ENCODE measurements around the gene FOXA2. TPM values are rescaled to one million over a fixed set of nuclear protein-coding genes. Genes with fewer than 3 reads are reported as not detected.

The FOXA2 gene
- polyA plus RNA-seq, 1 experiment: not detected

DNA sequence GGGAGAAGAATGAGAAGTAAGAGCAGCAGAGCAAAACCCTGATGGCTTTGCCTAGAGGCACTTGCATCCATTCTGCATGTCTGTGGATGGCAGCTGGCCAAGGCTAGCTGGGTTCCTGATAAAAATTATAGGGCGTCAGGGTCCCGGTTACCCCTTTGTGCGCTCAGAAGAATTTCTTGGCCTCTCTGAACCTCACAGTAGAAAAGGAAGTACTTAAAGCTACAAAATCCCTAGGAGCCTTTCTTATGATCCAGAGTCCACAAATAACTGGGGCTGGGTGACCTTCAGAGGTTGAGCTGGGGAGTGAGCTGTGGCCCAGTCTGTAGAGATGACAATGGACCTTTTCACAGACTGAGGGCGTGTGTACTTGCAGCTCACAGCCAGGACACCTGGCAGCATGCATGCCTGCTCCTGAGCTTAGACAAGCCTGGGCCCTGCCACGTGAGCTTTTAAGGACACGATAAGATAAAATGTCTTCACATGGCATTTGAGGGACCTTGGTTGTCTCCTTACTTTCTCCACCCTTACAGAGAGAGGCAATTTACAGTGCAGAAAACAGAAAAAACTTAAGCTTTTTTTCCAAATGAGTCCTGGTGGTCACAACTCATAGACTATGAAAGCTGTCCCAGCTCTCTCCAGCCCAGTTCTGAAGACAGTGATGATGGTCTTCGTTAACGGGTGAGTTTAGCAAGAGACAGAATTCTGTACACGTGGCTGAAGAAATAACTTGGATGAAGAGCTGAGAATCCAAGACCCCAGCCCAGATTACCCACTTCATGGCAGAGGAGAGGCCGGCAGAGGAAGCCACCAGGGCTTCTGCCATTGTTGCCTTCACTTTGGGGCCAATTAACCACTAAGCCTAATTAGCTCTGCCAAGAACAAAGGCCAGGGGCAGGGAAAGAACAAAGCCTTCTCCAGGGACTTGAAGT is 50.3 kb downstream of the FOXA2 start:
- no peaks in the 10 kb centered on the region for H3K9me3 ChIP-seq (ENCODE audit: control insufficient read depth, insufficient read depth, low read length)
- DNase-seq (ENCODE audit: low read depth, low spot score): no peak
- H3K27ac ChIP-seq (ENCODE audit: low read depth, low read length): no peak overlapping the region
- TF ChIP-seq, protein P1, sequence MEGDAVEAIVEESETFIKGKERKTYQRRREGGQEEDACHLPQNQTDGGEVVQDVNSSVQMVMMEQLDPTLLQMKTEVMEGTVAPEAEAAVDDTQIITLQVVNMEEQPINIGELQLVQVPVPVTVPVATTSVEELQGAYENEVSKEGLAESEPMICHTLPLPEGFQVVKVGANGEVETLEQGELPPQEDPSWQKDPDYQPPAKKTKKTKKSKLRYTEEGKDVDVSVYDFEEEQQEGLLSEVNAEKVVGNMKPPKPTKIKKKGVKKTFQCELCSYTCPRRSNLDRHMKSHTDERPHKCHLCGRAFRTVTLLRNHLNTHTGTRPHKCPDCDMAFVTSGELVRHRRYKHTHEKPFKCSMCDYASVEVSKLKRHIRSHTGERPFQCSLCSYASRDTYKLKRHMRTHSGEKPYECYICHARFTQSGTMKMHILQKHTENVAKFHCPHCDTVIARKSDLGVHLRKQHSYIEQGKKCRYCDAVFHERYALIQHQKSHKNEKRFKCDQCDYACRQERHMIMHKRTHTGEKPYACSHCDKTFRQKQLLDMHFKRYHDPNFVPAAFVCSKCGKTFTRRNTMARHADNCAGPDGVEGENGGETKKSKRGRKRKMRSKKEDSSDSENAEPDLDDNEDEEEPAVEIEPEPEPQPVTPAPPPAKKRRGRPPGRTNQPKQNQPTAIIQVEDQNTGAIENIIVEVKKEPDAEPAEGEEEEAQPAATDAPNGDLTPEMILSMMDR (IDR thresholded peaks at IDR 0.05; ENCODE audit: low read depth, low read length): no peak
- ChIA-PET POLR2A (no interaction called here), CTCF (no interaction called here)
- H3K4me3 ChIP-seq (ENCODE audit: low read depth, low read length): no peak overlapping the region
- no peaks in the 10 kb centered on the region for H3K27me3 ChIP-seq (ENCODE audit: control insufficient read depth, insufficient read depth, low read length)

DNA sequence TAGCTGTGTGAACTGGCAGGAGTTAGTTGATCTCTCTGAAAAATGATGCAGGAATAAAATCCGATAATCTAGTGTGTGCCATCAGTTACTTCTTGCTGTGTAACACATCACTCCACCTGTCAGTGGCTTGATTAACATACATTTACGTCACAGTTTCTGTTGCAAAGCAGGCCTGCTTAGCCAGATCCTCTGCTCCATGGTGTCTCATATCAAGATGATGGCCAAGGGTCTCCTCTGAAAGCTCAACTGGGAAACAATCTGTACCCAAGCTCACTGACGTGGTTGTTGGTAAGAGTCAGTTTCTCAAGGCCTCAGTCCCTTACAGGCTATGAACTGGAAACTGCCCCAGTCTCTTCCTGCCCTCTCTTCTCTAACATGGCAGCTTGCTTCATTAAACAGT is 51.8 kb downstream of the FOXA2 start:
- Histone ChIP-seq H3K9me3 (ENCODE audit: control insufficient read depth, insufficient read depth, low read length) (no peaks in the 10 kb centered on the region), H3K27ac (ENCODE audit: low read depth, low read length) (no peak overlapping the region), H3K4me3 (ENCODE audit: low read depth, low read length) (no peak overlapping the region), H3K27me3 (ENCODE audit: control insufficient read depth, insufficient read depth, low read length) (no peaks in the 10 kb centered on the region)
- CTCF ChIA-PET: no interaction called here
- DNase-seq (ENCODE audit: low read depth, low spot score): no peak
- TF ChIP-seq, protein P1 (IDR thresholded peaks at IDR 0.05; ENCODE audit: low read depth, low read length): no peak
- POLR2A ChIA-PET: no interaction called here

DNA sequence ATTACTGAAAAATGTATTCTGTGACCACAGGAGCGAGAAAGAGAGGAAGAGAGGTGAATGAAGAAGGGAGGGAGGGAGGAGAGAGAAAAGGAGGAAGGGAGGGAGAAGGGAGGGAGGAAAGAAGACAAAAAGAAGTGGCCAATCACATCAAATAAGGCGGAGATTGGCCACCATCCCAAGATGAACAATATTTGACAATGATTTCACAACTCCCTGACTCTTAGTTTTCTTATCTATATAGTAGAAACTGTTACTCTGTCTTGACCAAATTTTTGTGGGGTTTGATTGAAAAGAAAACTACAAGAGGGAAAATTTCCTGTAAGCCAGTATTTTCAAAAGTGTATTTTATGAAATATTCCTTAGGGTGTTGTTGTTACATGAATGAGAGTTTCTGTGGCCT is 52.6 kb downstream of the FOXA2 start:
- H3K27me3 ChIP-seq (ENCODE audit: control insufficient read depth, insufficient read depth, low read length): no peaks in the 10 kb centered on the region
- POLR2A ChIA-PET: no interaction called here
- no peak overlapping the region for H3K4me3 ChIP-seq (ENCODE audit: low read depth, low read length)
- H3K27ac ChIP-seq (ENCODE audit: low read depth, low read length): no peak overlapping the region
- TF ChIP-seq, protein P1 (IDR thresholded peaks at IDR 0.05; ENCODE audit: low read depth, low read length): no peak
- CTCF ChIA-PET: no interaction called here
- DNase-seq (ENCODE audit: low read depth, low spot score): no peak
- H3K9me3 ChIP-seq (ENCODE audit: control insufficient read depth, insufficient read depth, low read length): no peaks in the 10 kb centered on the region; the same call in 1 of the 2 replicates

DNA sequence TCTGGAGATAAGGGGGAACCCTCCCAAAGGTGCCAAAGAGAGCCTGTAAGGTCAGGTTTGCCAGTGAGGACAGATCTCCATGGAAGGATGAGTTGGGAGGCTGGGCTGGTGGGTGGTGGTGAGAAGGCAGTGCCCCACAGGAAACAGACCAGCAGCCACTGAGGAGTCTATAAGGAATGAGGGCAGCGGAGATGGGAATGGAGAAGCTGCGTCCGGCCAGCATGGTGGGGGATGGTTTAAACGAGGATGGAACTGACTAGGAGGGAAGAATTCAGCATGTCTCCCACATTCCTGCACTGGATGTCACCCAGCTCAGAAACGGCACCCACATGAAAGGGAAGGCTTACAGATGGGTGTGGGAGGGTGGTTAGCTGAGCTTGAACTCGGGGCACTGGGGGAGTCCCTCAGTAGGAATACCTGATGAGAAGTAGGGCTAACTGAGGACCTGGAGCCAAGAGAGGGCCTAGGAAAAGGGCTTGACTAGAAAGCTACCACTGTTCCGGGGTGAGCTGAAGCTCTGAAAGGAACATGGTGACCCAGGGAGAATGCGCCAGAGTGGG is 53.2 kb downstream of the FOXA2 start:
- TF ChIP-seq, protein P1 (IDR thresholded peaks at IDR 0.05; ENCODE audit: low read depth, low read length): no peak
- ChIA-PET CTCF (no interaction called here), POLR2A (no interaction called here)
- H3K4me3 ChIP-seq (ENCODE audit: low read depth, low read length): no peak overlapping the region
- H3K27me3 ChIP-seq (ENCODE audit: control insufficient read depth, insufficient read depth, low read length): no peaks in the 10 kb centered on the region
- DNase-seq (ENCODE audit: low read depth, low spot score): no peak
- no peaks in the 10 kb centered on the region; the same call in 1 of the 2 replicates for H3K9me3 ChIP-seq (ENCODE audit: control insufficient read depth, insufficient read depth, low read length)
- no peak overlapping the region for H3K27ac ChIP-seq (ENCODE audit: low read depth, low read length)

Small RNA genes lying within 50 kb of the gene (small RNA-seq; reads per million reads assigned to genes)
- gene LINC00261 (ENCODE audit: insufficient read length, low read depth): not detected

Measured in AG04450 (cell line).